GM19324 (cell line): ENCODE results near the gene ANAPC2.

Experiments used
- ATAC-seq: cut with Tn5 transposase; IDR thresholded peaks from one replicate; pipeline ENCODE4 v1.9.1; 2021; ENCODE audit warnings: mild to moderate bottlenecking, moderate library complexity; ENCODE audit not compliant: unreplicated experiment, low FRiP score

Gene ANAPC2

GRCh38 chr9:137227054-137227852 lies 38.9 kb upstream of the ANAPC2 start, which contains the start of gene RNF224:
Gene RNF224 (plus strand): TSS chr9:137227502. CDS start chr9:137228336, 834 bp downstream.
- no peak for ATAC-seq

GRCh38 chr9:137226338-137227053 lies 38.1 kb upstream of the ANAPC2 start:
- ATAC-seq = no peak

DNA sequence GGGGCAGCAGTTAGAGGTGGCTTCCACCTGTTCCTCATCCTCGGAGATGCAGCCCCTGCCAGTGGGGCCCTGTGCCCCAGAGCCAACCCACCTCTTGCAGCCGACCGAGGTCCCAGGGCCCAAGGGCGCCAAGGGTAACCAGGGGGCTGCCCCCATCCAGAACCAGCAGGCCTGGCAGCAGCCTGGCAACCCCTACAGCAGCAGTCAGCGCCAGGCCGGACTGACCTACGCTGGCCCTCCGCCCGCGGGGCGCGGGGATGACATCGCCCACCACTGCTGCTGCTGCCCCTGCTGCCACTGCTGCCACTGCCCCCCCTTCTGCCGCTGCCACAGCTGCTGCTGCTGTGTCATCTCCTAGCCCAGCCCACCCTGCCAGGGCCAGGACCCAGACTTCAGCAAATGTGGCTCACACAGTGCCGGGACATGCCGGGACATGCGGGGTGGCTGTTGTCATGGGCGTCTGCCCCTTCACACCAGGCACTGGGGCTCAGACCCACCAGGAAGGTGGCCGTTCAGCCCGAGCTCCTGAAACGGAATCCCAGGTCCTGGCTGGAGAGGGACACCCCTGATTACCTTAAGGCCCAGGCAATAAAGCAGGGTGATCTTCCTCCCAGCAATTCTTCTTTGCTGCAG lies 37.5 kb upstream of the ANAPC2 start:
- ATAC-seq = no peak

DNA sequence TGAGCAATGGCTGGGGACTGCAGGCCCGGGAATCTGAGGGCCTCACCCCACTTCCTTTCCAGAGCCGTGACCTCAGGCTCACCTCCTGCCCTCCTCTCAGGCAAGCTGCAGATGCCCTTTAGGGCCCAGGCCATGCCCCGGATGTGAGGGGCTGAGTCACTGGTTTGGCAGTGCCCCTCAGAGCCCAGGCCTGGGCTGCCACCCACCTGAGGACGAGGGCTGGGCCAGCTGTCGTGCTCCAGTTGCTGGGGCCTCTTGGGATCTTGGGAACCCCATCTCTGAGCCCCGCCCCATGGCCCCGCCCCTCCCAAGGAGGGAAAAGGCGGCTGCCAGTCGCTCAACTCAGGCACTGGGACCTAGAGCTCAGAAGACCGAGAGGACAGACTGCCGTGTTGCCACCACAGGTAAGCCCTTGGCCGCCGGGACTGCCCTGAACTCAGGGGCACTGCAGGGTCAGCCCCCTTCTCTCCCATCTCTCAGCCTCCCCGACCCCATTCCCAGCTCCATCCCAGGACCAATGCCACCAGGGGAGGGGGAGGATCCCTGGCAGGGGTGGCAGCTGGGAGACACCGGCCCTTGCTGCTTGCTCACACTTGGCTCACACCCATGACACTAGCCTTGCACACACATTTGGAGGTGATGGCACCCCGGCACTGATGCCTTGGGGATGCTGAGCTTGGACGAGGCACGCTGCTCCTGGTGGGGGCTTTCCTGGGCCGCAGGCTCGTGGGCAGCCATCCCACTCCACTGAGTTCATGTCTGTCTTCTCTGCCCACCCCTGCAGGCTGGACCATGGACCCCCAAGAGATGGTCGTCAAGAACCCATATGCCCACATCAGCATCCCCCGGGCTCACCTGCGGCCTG lies 36.7 kb upstream of the ANAPC2 start, which contains the start of gene CYSRT1:
Gene CYSRT1 (plus strand): TSS at position 345 of the 865 bp plus-strand sequence. CDS start 448 bp downstream, at position 793.
- no peak for ATAC-seq

- peak; percentile 78 for ATAC-seq
These were observed 35.0 kb upstream of the ANAPC2 start for GRCh38 chr9:137223078-137223970.

DNA sequence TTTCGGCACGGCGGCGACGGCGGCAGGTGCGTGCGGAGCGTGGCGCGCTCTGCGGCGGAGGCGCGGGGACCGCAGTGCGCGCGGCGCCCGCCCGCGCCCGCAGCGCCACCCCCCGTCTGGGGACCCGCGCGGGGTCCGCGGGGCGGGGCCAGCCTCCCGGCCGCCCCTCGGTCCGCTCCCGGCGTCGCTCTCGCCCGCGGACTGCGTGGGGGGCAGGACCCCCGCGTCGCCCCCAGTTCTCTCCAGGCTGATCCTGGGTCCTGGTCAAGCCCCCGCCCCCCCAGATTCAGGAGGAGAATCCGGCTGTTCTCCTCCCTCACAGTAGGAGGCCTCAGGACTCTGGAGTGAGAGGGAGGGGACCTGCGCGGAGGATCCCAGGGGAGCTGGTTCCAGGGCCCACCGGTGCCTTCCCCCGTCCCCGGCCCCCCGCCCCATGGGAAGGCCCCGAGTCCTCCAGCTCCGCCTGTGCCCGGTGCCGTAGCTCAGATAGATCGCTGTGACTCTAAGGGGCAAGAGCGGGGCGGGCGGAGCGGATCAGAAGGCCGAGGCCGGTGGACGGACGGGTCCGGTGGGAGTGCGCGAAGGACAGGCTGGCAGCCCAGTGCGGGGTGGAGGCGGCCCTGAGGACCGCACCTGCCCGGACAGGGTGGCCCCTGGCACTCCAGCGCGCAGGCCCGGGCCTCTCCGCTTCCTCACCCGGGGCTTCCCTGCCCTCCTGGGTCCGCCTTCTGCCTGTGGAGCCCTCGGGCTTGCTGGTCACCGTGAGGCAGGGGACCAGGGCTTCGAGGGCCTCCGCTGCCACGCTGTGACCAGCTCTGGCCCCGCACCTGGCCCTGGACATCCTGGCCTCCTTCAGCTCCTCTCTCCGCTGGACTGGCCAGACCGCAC lies 34.1 kb upstream of the ANAPC2 start, which contains the start of gene RNF208:
Gene RNF208 (minus strand): TSS at position 51 of the 888 bp plus-strand sequence. CDS start 1,028 bp downstream, outside the sequence.
- no peak for ATAC-seq

DNA sequence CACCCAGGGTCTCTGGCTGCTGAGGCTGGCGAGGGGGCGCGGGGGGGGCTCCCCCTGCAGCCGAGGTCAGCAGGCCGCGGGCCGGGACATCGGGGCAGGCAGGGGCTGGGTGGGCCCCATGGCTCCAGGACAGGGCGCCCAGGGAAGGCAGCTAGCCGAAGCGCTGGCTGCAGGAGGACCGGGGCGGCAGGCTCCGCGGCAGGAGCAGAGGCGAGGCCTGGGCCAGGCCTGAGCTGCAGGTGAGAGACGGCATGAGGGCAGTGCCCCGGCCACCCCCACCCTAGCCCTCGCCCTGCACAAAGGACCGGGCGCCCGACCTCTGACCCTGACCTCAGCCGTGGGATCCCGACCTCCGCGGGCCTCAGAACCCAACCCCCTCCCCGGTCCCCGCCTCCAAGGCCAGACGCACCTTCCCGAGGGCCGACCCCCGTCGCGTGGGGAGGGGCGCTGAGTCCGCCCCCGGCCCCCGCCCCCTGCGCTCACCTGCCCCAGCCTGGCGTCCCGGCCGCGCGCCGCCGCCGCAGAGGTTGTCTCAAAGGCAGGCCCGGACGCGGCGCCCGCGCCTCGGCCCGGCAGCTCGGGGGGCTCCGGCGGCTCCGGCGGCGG lies 33.2 kb upstream of the ANAPC2 start:
- ATAC-seq = no peak

- no peak for ATAC-seq
These were observed 32.7 kb upstream of the ANAPC2 start for GRCh38 chr9:137221095-137221505.

DNA sequence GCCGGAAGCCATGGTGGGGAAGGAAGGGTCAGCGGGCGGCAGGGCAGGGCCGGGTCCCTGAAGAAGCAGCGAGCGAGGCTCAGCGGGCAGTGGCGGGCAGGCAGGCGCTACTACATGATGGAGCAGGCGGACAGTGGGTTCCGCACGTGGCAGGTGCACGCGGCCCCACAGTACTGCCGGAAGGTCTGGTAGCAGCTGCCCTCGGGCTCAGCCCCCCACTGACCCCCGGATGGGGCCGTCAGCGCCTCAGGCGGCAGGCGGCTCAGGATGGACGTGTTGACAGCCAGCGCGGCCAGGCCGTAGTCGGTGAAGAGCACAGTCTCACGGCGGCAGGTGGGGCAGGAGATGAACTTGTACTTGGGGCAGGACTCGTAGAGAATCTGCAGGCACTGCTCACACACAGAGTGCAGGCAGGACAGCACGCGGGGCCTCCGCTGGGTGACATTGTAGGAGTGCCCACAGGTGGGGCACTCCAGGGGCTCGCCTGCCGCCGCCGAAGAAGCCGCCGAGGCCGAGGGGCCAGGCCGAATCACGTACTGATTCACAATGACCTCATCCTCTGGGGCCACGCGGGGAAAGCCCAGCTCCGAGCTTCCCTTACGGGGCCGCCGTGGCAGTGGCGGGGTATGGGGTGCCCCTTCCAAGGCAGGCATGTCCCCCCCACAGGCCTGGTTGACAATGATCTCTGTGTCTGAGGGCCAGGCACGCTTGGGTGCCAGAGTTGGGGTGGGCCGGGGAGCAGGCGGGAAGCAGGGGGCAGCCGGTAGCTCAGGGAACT lies 32.1 kb upstream of the ANAPC2 start:
- no peak for ATAC-seq

- no peak for ATAC-seq
These were observed 31.5 kb upstream of the ANAPC2 start for GRCh38 chr9:137219757-137220316.

DNA sequence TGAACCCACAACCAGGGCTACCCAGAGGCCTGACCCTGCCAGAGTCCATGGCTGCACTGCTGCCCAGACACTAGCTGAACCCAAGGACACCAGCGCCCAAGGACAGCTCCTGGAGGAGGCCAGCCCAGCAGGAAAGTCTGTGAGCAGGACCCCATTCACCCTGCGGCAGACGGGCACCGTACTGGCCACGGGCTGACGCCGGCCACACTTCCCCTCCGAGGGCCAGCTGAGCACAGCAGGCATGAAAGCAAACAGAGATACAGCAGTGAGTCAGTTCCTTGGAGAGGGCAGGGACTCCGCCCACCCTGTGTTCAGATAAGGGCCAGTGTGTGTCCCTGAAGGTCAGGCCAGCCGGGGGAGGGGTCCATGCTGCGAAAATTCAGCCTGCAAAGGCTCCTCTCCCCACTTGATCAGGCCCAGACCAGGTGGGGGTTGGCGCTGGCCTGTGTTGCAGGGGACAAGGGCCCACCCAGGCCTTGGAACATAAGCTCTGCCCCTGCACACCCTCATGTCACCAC lies 30.5 kb upstream of the ANAPC2 start:
- no peak for ATAC-seq

GRCh38 chr9:137218212-137218753 lies 29.9 kb upstream of the ANAPC2 start:
- ATAC-seq = no peak

- no peak for ATAC-seq
These were observed 29.2 kb upstream of the ANAPC2 start for GRCh38 chr9:137217276-137218211.

DNA sequence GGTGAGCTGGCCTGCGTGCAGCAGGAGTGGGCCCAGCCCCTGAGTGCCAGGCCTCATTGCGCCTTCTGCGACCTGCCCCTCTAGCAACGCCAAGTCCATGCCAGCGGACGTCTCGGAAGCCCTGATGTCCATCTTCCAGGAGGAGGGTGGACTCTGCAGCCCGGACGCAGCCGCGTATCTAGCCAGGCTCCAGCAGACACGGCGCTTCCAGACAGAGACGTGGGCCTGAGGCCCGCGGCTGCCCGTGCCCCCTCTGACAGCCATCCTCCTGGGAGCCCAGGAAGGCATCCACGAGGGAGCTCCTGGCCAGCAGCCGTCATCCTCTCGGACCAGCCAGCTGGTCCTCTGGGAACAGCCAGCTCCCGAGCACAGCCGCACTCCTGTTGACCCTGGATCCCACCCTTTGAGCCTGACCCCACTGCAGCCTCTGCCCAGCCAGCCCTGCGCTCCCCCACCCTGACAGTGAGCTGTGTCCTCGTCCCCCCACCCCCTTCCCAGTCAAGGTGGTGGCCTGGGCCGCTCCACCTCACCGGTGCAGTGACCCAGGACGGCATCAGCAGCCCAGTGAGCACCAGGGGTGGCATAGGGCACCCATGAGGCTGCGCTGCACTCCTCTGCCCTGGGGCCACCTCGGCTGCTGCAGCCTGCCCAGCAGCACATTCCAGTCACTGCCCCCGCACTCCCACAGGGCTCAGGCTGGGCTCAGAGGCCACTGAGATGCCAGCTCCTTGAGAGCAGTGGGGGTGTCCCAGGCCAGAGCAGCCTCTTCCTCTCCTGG lies 28.0 kb upstream of the ANAPC2 start:
- ATAC-seq = no peak
